HG02588 (cell line): ENCODE data around the gene TMEM14A.
A peak's percentile ranks its signal among the peaks of the same experiment; 100 is the strongest.
"Not testable (repeated sequence)": the region's sequence is repeated elsewhere in the genome, so short reads cannot be mapped to it uniquely, and the experiment has no call there.

ENCODE experiments used
- ATAC-seq: cut with Tn5 transposase; IDR thresholded peaks from one replicate; pipeline ENCODE4 v1.9.1; 2021; ENCODE audit warnings: mild to moderate bottlenecking, moderate library complexity; ENCODE audit not compliant: unreplicated experiment

TMEM14A gene

DNA sequence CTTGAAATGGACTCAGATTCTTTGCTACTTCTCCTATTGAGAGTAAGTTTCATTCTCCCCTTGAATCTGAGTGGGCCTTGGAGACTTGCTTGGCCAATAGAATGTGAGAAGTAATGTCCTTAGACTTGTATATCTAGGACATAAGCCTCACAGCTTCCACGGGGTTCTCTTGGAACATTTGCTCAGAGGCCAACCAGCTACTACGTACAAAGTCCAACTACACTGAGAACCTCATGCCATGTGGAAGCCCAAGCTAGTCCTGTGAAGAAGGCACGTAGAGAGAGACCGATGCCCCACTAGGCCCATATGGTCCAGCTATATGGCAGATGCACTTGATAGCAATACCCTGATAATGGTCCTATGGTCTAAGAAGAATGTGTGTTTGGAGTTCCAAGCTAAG, 22.9 kb downstream of the TMEM14A start:
- ATAC-seq, result no peak

- no peak for ATAC-seq
Observed at GRCh38 chr6:52694404-52694803, 23.5 kb downstream of the TMEM14A start.

DNA sequence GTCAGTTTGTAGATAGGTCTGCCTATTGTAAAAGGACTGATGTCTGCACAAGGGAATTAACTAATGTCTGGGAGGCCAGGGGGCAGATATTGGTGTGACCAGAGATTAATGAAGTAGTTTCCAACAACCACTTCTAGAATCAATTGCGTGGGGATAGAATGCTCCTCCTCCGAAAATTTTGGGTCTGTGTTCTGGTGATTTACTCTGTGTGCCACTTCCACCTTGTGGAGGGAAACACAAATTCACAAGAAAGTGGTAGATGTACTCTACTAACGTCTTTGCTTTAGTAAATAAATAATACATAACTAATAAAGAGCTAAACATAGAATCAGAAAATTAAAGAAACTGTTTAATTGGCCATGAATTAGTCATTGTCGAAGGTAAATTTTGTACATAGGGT, 25.5 kb downstream of the TMEM14A start:
- ATAC-seq, result no peak

- ATAC-seq, result no peak
Observed at GRCh38 chr6:52697903-52698302, 27.0 kb downstream of the TMEM14A start.

DNA sequence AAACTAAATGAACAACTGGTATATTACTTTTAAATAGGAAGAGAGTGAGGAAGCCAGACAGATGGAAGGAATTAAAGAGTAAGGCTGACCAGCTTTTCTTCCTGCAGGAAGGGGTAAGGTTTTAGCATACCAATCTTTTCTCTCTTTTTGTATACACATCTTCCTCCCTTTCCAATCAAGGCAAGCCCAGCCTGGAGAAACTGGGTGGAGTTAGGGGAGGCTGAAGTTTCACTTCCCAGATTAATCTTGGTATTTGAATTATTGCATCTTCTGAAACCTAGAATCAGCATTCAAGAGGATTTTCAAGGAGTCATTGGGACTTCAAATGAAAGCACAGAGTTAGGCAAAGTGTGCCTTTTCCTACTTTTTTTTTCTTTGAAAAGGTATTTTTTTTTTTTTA, 33.1 kb downstream of the TMEM14A start:
- ATAC-seq, result no peak

DNA sequence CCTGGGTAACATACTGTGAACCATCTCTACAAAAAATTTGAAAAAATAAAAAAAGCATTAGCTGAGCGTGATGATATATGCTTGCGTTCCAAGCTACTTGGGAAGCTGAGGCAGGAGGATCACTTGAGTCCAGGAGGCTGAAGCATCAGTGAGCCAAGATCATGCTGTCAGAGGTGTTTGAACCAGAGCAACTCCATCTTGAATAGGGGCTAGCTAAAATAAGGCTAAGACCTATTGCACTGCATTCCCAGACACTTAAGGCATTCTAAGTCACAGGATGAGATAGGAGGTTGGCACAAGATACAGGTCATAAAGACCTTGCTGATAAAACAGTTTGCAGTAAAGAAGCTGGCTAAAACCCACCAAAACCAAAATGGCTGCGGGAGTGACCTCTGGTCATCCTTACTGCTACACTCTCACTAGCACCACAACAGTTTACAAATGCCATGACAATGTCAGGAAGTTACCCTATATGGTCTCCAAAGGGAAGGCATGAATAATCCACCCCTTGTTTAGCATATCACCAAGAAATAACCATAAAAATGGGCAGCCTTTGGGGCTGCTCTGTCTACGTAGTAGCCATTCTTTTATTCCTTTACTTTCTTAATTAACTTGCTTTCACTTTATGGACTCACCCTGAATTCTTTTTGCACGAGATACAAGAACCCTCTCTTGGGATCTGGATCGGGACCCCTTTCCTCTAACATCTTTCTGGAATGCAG, 34.0 kb downstream of the TMEM14A start:
- ATAC-seq, result not testable (repeated sequence)

GRCh38 chr6:52706001-52706400, 35.1 kb downstream of the TMEM14A start:
- no peak for ATAC-seq

DNA sequence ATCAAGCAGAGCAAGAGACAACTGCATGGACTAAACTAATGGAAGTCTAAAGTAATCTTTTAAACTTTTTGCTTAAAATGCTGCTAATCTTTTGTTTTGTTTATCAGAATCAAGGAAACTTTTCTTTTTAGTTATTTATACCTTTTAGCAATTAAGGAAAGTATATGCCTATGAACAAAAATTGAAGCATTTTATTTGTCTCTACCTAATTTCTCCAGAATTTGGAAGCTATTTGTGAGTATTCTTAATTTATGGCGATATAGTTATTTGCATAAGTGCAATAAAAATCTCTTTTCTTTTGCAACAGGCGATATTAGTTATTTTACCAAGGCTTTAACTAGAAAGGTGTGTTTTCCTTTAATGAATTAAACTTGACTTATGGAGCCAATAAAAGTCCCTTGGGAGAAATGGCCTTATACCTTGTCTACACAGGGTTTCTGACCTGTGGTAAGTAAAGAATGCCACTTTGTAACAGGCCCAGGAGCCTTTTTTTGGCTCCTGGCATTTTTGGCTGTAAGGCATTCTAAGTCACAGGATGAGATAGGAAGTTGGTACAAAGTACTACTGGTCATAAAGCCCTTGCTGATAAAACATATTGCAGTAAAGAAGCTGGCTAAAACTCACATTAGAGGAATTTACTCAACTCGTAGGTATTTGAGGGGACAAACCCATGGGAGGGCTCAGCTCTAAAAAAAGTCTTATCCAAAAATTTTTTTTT, 37.2 kb downstream of the TMEM14A start:
- ATAC-seq, result no peak

GRCh38 chr6:52712136-52712535, 41.2 kb downstream of the TMEM14A start:
- no peak for ATAC-seq

DNA sequence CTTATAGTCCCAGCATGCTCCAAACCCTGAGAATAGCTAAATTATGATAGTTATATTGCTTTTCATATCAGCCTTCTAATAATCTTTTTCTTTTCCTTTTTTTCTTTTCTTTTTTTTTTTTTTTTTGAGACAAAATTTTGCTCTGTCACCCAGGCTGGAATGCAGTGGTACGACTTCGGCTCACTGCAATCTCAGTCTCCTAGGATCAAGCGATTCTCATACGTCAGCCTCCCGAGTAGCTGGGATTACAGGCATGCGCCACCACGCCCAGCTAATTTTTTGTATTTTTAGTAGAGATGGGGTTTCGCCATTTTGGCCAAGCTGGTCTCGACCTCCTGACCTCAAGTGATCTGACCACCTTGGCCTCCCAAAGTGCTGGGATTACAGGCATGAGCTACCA, 43.8 kb downstream of the TMEM14A start:
- ATAC-seq, result not testable (repeated sequence)

- ATAC-seq, result no peak
Observed at GRCh38 chr6:52718550-52718949, 47.6 kb downstream of the TMEM14A start.

- no peak for ATAC-seq
Observed at GRCh38 chr6:52720321-52720720, 49.4 kb downstream of the TMEM14A start.

DNA sequence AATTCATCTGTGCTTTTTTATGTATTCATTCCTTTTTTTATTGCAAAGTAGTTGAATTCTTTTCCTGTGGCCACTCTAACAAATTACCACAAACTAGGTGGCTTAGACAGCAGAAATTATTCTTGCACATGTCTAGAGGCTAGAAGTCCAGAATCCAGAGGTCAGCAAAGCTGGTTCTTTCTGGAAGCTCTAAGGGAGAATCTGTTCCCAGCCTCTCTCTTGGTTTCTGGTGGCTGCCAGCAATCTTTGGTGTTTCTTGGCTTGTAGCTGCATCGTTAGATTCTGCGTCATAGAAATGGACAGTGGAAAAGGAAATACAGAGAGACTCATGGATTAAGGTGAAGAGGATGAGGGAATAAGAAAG, 53.1 kb downstream of the TMEM14A start:
- no peak for ATAC-seq

DNA sequence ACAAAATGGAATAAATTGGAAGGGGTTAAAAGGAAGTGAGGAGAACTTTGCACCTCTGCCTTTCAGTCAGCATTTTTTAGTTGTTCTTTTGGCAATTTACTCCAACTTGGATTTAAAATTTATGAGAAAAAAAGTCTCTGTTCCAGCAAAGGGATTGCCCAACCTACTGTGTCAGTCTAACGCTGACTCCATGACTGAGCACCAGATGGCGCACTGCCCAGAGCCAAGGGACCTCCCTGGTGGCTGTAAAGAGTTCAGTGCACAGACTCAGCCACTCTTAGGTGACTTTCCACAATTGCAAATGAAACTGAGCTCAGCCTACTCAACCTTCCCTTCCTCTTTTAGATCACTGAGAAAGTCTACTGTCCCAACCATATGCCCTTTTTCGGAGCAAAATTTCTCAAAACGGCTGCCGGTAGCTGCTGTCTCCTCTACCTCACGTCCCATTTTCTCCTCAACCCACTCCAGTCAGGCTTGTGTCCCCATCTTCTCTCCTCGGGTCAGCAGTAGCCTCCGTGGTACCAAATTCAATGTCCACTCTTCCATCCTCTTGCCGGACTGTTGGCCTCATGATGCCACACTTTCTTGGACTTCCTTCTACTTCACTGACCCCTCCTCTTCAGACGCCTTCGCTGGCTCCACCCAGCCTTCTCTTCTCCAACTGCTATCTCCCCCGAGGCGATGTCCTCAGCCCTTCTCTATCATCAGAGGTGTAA, 53.7 kb downstream of the TMEM14A start:
- peak; percentile 99 for ATAC-seq

- ATAC-seq, result peak; percentile 2
Observed at GRCh38 chr6:52725143-52725534, 54.2 kb downstream of the TMEM14A start.

GRCh38 chr6:52725535-52726192, 54.8 kb downstream of the TMEM14A start:
- ATAC-seq, result no peak

DNA sequence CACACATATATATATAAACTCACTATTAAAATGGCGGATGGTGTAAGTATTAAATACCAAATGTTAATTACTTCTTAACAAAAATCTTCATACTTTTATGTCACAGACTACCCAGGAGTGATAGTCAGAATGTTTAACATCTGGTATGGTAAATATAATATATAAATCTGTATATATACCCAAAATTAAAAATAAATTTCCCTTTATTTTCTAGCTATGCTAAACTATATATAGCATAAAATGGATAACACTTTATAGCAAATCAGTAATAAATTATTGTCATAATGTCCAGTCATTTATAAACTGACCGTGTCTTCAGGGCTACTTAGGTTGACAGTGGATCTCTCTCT, 55.3 kb downstream of the TMEM14A start:
- ATAC-seq, result no peak

- ATAC-seq, result no peak
Observed at GRCh38 chr6:52726741-52727535, 56.0 kb downstream of the TMEM14A start.

- ATAC-seq, result no peak
Observed at GRCh38 chr6:52727908-52728307, 57.0 kb downstream of the TMEM14A start.

GRCh38 chr6:52728394-52728793, 57.5 kb downstream of the TMEM14A start:
- ATAC-seq, result no peak

GRCh38 chr6:52729576-52729975, 58.7 kb downstream of the TMEM14A start:
- no peak for ATAC-seq
